Calu3 (cell line): ENCODE measurements around the gene ATP5F1B. TPM values are rescaled to one million over a fixed set of nuclear protein-coding genes. Genes with fewer than 3 reads are reported as not detected.

Experiments
- BruUV-seq: library from RNA; stranded (reverse); fragments of 400-500 nt; replicated peaks from 2 replicates; lab custom pipeline; 2021; lab: Mats Ljungman, UMichigan
- CTCF ChIA-PET: fragments of 300-600 bp; sonication (Branson Sonifier 250); formaldehyde crosslinking; loops from one replicate; lab custom pipeline; 2022; ENCODE audit warnings: antibody characterized with exemption; lab: Charles Lee
- DNase-seq: peaks from one replicate; pipeline ENCODE4 v3.0.0; 2022
- H3K27ac Mint-ChIP-seq: one replicate; pipeline ENCODE4 v1.8.0; 2022; ENCODE audit warnings: mixed read lengths; ENCODE audit not compliant: unreplicated experiment
- H3K27me3 Mint-ChIP-seq: one replicate; pipeline ENCODE4 v1.8.0; 2022; ENCODE audit warnings: mixed read lengths; ENCODE audit not compliant: unreplicated experiment
- H3K36me3 Mint-ChIP-seq: one replicate; pipeline ENCODE4 v1.8.0; 2022; ENCODE audit warnings: mild to moderate bottlenecking, moderate library complexity, mixed read lengths; ENCODE audit not compliant: insufficient read depth, unreplicated experiment
- H3K4me1 Mint-ChIP-seq: one replicate; pipeline ENCODE4 v1.8.0; 2022; ENCODE audit warnings: mild to moderate bottlenecking, low read depth, mixed read lengths; ENCODE audit not compliant: unreplicated experiment
- H3K4me3 Mint-ChIP-seq: one replicate; pipeline ENCODE4 v1.8.0; 2022; ENCODE audit warnings: mild to moderate bottlenecking, low read depth, moderate library complexity, mixed read lengths; ENCODE audit not compliant: unreplicated experiment
- H3K9me3 Mint-ChIP-seq: one replicate; pipeline ENCODE4 v1.8.0; 2022; ENCODE audit warnings: low read depth, mixed read lengths; ENCODE audit not compliant: unreplicated experiment
- CTCF ChIP-seq: fragments of 200-600 bp; IDR thresholded peaks from one replicate; pipeline ENCODE4 v1.8.0; 2022; ENCODE audit warnings: antibody characterized with exemption; ENCODE audit not compliant: unreplicated experiment
- intact Hi-C: fragments of 100-400 bp; cut with micrococcal nuclease; formaldehyde crosslinking; loops from one replicate; pipeline ENCODE4 v1.10.0; 2022; ENCODE audit not compliant: unreplicated experiment
- total RNA-seq: library from RNA; stranded (reverse); gene quantifications from 2 replicates; pipeline ENCODE4 v1.2.3, GENCODE V29; 2022

ATP5F1B gene
- total RNA-seq, 1 experiment from 2014 or later: 822 TPM

- Mint-ChIP-seq H3K9me3 (no peaks in the 10 kb centered on the region), H3K36me3 (peaks cover 77% of the 10 kb centered on the region), H3K27ac (peak overlapping the region; percentile 80), H3K4me1 (peaks cover 44% of the 10 kb centered on the region), H3K4me3 (peak overlapping the region; percentile 89), H3K27me3 (no peaks in the 10 kb centered on the region)
- TF ChIP-seq CTCF: no peak
- CTCF ChIA-PET: interaction anchor here (0.6 to 2.0 kb wide), 26 partner anchors 8 to 532 kb away, joined by 3 to 21 read pairs (median 4); partner anchors contain the start of genes ATP5F1B, ESYT1, GLS2 and NACA
- intact Hi-C loops: loop anchor here (2.0 to 10.0 kb wide), 3 partner anchors 51 to 123 kb away; partner anchors contain the start of genes NACA and PTGES3
- DNase-seq: peak; percentile 82
- BruUV-seq: no TSS peak
These were observed 9.7 kb downstream of the ATP5F1B start for GRCh38 chr12:56635806-56636674.

GRCh38 chr12:56634837-56635791 lies 10.7 kb downstream of the ATP5F1B start:
- TF ChIP-seq CTCF: peak; percentile 34
- H3K9me3 Mint-ChIP-seq: no peaks in the 10 kb centered on the region
- no peaks in the 10 kb centered on the region for H3K27me3 Mint-ChIP-seq
- H3K4me1 Mint-ChIP-seq: peaks cover 52% of the 10 kb centered on the region
- peak overlapping the region; percentile 80 for H3K27ac Mint-ChIP-seq
- H3K4me3 Mint-ChIP-seq: peak overlapping the region; percentile 89
- BruUV-seq: no TSS peak
- peaks cover 76% of the 10 kb centered on the region for H3K36me3 Mint-ChIP-seq
- CTCF ChIA-PET: interaction anchor here (0.6 to 2.0 kb wide), 9 partner anchors 10 to 140 kb away, joined by 3 to 21 read pairs (median 3); partner anchors contain the start of genes NACA and RBMS2
- DNase-seq: peak; percentile 88
- intact Hi-C loops: loop anchor here (5.0 to 10.0 kb wide), 2 partner anchors 52 to 90 kb away; partner anchors contain the start of genes NACA and PTGES3

- TF ChIP-seq CTCF: no peak
- intact Hi-C loops: loop anchor here (10.0 kb wide), 1 partner anchor 90 kb away; the partner anchor contains the start of gene NACA
- no TSS peak for BruUV-seq
- Mint-ChIP-seq H3K27me3 (no peaks in the 10 kb centered on the region), H3K27ac (peak overlapping the region; percentile 80), H3K4me1 (peaks cover 52% of the 10 kb centered on the region), H3K9me3 (no peaks in the 10 kb centered on the region), H3K4me3 (peak overlapping the region; percentile 89), H3K36me3 (peaks cover 76% of the 10 kb centered on the region)
- CTCF ChIA-PET: interaction anchor here (0.6 to 1.2 kb wide), 6 partner anchors 11 to 91 kb away, joined by 3 to 5 read pairs (median 3); partner anchors contain the start of gene NACA
- DNase-seq: peak; percentile 80
These were observed 11.4 kb downstream of the ATP5F1B start for GRCh38 chr12:56634242-56634836.
